ENCODE measurements around the gene ANO6.
A peak's percentile ranks its signal among the peaks of the same experiment; 100 is the strongest.
"Not testable (repeated sequence)": the region's sequence is repeated elsewhere in the genome, so short reads cannot be mapped to it uniquely, and the experiment has no call there.

GRCh38 chr12:45173293-45173692, 42.6 kb upstream of the ANO6 start:
- peak; percentile 18; the same call in 1 of the 2 replicates for TF ChIP-seq CTCF (conservative IDR thresholded peaks at IDR 0.05; ENCODE audit: low read depth, low read length)
- TF ChIP-seq POLR2A (IDR thresholded peaks at IDR 0.05; ENCODE audit: low read depth, low read length); NFE2L2 (IDR thresholded peaks at IDR 0.05; ENCODE audit: low read depth, low read length); MAZ (IDR thresholded peaks at IDR 0.05; ENCODE audit: borderline replicate concordance, low read depth, low read length); RFX5 (IDR thresholded peaks at IDR 0.05; ENCODE audit: low read depth, low read length); RCOR1 (IDR thresholded peaks at IDR 0.05; ENCODE audit: insufficient replicate concordance, low read length); BHLHE40 (IDR thresholded peaks at IDR 0.05; ENCODE audit: low read depth, low read length); FOS (IDR thresholded peaks at IDR 0.05; ENCODE audit: low read depth, low read length); CEBPB (IDR thresholded peaks at IDR 0.05; ENCODE audit: low read depth, low read length): not testable (repeated sequence)

Data from IMR-90 (cell line).